ENCODE measurements around the gene MYOD1.

Gene MYOD1

GRCh38 chr11:17750013-17750800 lies 30.8 kb downstream of the MYOD1 start:
- no peak for DNase-seq (ENCODE audit: low read depth in 2 of 2)

- DNase-seq (ENCODE audit: low read depth in 2 of 2): no peak
These were observed 31.4 kb downstream of the MYOD1 start for GRCh38 chr11:17750801-17751165.

GRCh38 chr11:17751558-17751957 lies 32.2 kb downstream of the MYOD1 start:
- no peak for DNase-seq (ENCODE audit: low read depth in 2 of 2)

DNA sequence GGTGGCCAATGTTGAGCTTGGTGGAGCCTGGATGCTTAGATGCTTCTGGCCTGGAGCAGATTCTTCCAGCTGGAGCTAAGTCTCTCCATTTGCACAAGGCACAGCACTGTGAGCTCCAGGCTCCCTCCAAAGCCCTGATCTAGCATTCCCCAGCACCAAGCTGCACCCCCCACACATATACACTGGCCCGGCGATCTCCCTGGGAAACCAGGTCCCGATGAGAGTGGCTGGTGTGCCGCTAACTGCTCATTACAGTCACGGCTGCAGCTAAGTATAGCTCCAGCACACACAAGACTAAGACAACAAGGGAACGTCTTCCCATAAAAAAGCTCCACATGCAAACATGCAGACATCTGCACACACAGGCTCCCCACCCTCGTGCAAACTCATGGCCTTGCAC lies 32.8 kb downstream of the MYOD1 start:
- DNase-seq (ENCODE audit: low read depth in 2 of 2): no peak

GRCh38 chr11:17753153-17753552 lies 33.8 kb downstream of the MYOD1 start:
- DNase-seq (ENCODE audit: low read depth in 2 of 2): no peak

DNA sequence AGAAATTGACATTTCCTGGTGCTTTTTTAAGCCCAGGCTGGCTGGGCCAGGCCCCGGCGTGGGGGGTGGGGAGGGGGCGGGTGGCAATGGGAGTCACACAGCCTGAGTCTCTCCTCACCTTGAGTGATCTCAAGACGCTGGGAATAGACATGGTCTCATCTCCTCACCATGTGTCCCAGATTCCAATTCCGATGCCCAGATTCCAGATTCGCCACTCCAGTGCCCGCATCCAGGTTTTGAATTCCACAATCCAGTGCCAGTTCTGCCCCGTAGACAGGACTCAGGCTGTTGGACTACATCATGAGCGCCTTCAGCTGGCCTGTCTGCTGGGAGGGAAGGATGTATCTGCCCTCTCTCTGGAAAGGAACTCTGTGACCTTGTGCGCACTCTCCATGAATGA lies 34.3 kb downstream of the MYOD1 start:
- DNase-seq (ENCODE audit: low read depth in 2 of 2): no peak

DNA sequence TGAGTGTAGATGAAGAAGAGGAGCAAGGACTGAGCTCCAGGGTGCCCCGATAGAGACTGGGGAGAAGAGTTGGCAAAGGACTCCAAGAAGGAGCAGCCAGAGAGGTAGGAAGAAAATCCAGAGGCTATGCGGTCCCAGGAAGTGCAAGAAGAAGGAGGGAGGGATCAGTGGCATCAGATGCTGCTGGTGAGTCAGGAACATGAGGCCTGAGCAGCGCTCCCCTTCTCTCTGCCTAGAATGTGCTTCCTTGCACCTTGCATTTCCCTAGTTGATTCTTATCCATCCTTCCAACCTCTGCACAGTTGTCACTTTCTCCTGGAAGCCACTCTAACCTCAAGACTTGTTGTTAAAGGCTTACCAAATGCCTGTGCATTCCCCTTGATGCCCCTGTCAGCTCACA lies 36.5 kb downstream of the MYOD1 start:
- no peak for DNase-seq (ENCODE audit: low read depth in 2 of 2)

DNA sequence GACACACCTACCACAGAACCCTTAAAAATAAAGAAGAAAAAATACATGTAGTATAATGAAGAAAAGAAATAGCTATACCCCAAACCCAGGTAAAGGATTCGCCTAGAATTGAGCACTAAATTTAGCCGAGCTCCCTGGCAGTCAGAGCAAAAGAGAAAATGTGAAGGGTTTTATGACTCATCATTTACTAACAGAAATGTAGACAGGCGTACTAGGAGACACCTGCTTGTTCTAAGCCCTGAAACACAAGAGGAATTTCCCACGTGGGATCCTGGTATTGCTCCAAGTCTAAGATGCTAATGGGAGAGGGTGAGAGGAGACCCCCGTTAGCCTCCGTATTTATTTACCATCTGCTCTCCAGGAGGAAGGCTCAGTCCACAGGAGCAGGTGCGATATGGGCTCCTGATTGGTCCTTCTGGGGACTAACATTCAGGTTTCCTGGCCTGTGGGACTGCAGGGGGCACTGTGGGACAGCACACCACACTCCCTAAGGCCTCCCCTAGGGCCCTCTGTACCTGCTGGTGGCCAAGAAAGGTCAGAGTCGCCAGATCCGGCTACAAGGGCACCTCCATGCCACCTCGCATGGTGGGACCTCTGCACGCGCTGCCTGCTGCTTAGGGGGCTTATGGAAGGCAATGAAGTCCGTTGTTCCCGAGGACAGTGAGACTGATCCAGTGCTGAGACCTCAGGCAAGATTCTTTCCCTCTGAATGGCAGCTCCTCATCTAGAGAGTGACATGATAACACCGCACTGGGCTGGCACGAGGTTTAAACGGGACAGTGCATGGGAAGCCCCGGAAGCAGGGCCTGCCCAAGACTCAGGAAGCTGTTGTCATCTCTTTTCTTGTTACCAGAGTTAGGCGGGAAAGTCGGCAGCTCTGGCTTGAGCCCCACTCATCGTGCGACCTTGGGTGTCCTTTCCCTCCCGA lies 41.0 kb downstream of the MYOD1 start:
- no peak for DNase-seq (ENCODE audit: low read depth in 2 of 2)

- no peak for DNase-seq (ENCODE audit: low read depth in 2 of 2)
These were observed 43.1 kb downstream of the MYOD1 start for GRCh38 chr11:17762309-17762974.

DNA sequence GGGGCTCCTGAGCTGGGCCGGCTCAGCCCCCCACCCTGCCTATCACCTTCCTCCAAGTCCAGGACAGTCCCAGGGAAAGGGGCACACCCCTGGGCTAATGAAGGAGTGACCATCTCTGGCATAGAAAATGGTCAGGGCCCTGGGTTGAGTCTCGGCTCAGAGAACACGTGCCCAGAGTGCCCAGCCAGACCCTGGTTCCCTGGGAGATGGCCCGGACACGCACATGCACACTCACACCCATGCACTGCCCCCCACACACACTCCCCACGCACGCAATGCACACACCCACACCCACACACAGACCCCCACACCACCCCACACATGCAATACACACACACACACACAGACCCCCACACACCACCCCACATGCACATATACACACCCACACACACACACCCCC lies 43.9 kb downstream of the MYOD1 start:
- no peak for DNase-seq (ENCODE audit: low read depth in 2 of 2)

- no peak for DNase-seq (ENCODE audit: low read depth in 2 of 2)
These were observed 44.3 kb downstream of the MYOD1 start for GRCh38 chr11:17763703-17764102.

DNA sequence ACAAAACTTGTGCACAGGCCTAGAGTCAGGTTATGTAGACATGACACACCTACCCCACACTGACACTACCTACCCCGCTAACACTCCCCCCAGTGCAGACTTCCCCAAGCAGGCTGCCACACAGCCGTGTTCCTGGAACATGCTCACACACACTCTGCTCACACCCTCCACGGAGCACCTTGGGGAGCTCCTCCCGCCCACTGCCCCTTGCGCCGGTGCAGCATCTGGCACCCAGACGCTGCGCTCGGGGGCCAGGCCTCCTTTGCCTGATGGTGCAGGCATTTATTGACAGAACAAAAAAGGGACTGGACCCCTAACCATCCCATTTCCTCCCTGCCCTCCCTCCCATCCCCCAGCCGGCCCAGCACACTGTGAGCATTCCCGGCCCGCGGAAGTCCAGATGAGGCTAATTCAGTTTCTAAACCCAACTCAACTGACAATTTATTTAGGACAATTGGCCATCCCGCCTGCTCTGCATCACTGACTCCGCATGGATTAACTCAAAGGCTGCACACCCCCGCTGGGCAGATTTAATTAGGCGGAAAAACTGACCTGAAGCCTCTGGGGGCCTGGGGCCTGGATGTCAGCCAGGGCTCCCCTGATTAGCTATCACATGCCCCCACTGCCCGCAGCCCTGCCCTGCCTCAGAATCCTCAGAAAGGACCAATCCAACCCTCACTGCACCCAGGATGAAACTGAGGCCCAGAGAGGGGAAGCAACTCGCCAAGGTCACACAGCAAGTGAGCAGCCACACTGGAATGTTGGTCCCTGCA lies 45.3 kb downstream of the MYOD1 start:
- DNase-seq (ENCODE audit: low read depth in 2 of 2): no peak

- DNase-seq (ENCODE audit: low read depth in 2 of 2): no peak
These were observed 46.1 kb downstream of the MYOD1 start for GRCh38 chr11:17765356-17766072.

DNA sequence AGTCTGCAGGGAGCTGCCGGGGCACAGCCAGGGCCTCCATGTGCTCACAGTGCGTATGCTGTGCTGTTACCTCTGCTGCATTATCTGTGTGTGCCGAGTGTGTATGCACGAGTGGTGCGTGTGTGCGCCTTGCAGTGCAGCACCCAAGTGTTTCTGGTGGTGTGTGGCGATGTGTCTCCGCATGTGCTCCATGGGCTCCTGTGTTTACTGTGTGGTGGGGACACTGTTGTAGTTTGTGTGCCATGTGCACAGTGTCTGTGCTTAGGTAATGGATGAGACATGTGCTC lies 46.6 kb downstream of the MYOD1 start:
- DNase-seq (ENCODE audit: low read depth in 2 of 2): no peak

GRCh38 chr11:17766590-17766989 lies 47.2 kb downstream of the MYOD1 start:
- DNase-seq (ENCODE audit: low read depth in 2 of 2): no peak

DNA sequence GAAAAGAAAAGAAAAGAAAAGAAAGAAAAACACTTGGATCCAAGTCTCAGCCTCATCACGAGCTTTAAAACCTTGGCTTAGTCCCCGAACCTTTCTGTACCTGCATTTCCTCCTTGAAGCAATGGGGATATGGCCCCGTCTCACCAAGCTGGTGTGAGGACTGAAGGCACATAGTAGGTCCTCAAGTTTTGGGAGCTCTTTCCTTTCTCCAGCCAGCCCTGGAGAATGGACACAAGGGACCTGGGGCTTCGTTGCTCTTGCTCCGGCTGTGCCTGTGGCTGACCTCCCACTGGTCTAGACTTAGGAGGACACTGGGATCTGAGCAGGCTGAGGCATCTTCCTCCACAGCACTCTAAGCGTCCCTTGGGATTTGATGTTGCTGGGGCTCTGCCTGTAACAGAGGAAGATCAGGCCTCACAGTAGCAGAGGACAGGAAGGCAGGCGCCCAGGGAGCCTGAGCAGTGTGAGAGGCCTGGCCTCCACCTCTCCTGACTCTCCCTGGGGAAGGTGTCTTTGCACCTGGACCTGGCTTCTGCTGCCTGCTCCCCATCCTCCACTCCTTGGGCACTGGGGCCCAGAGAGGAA lies 48.0 kb downstream of the MYOD1 start:
- no peak for DNase-seq (ENCODE audit: low read depth in 2 of 2)

- DNase-seq (ENCODE audit: low read depth in 2 of 2): no peak
These were observed 48.5 kb downstream of the MYOD1 start for GRCh38 chr11:17767914-17768313.

DNA sequence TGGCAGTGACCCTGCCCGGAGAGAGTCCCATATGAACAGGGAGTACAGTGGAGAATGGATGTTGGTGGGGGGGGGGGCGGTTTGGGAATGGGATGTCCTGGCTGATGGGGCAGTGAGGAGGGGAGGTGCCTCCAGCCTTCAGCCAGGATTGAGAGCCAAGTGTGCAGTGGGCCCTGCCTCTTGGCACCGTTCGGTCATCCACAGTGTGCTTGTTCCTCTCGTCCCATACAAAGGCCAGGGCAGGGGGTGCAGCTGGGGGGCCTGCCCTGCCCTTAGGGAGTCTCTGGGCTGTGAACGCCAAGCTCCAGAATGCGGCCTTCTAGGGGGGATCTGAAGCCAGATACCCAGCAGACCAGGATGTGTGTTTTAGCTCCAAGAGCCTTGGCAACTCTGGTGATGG lies 49.2 kb downstream of the MYOD1 start:
- DNase-seq (ENCODE audit: low read depth in 2 of 2): no peak

DNA sequence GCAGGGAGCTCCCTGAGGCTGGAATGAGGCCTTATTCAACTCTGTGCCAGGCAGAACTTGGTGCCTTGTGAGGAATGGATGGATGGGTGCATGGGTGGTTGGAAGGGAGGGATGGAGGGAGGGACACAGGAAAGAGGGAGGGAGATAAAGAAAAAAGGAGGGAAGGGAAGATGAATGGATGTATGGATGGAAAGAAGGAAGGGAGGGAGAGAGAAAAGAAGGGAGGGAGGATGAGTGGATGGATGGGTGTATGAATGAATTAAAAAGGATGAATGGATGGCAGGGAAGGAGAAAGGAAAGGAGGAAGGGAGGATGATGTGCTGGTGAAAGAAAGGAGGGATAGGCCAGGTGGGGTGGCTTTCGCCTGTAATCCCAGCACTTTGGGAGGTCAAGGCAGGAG lies 49.8 kb downstream of the MYOD1 start:
- no peak for DNase-seq (ENCODE audit: low read depth in 2 of 2)

- DNase-seq (ENCODE audit: low read depth in 2 of 2): no peak
These were observed 50.8 kb downstream of the MYOD1 start for GRCh38 chr11:17770048-17770652.

GRCh38 chr11:17770917-17771316 lies 51.5 kb downstream of the MYOD1 start:
- no peak for DNase-seq (ENCODE audit: low read depth in 2 of 2)

All from activated CD8-positive, alpha-beta memory T cell treated with anti-CD3 and anti-CD28 coated beads for 4 hours (primary cell).